HUES48 (cell line): ENCODE results near the gene CD200.

Experiments used
- H3K27ac ChIP-seq: one replicate; pipeline ENCODE4 v1.7.0; 2013; ENCODE audit warnings: low read depth, low read length, inconsistent platforms
- H3K27me3 ChIP-seq: 2 replicates; pipeline ENCODE4 v1.6.1; 2013; ENCODE audit warnings: mild to moderate bottlenecking, low read length; ENCODE audit not compliant: control insufficient read depth, insufficient read depth
- H3K36me3 ChIP-seq: 2 replicates; pipeline ENCODE4 v1.6.1; 2013; ENCODE audit warnings: low read length; ENCODE audit not compliant: control insufficient read depth, insufficient read depth
- H3K4me1 ChIP-seq: 2 replicates; pipeline ENCODE4 v1.6.1; 2013; ENCODE audit warnings: mild to moderate bottlenecking, low read length; ENCODE audit not compliant: control insufficient read depth, insufficient read depth
- H3K4me3 ChIP-seq: 2 replicates; pipeline ENCODE4 v1.5.1; 2013; ENCODE audit warnings: mild to moderate bottlenecking, low read depth, low read length
- H3K9ac ChIP-seq: 2 replicates; pipeline ENCODE4 v1.6.1; 2013; ENCODE audit warnings: mild to moderate bottlenecking, low read depth, low read length, moderate library complexity
- H3K9me3 ChIP-seq: 2 replicates; pipeline ENCODE4 v1.6.1; 2013; ENCODE audit warnings: low read length; ENCODE audit not compliant: control insufficient read depth, insufficient read depth

CD200 gene, protein sequence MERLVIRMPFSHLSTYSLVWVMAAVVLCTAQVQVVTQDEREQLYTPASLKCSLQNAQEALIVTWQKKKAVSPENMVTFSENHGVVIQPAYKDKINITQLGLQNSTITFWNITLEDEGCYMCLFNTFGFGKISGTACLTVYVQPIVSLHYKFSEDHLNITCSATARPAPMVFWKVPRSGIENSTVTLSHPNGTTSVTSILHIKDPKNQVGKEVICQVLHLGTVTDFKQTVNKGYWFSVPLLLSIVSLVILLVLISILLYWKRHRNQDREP

DNA sequence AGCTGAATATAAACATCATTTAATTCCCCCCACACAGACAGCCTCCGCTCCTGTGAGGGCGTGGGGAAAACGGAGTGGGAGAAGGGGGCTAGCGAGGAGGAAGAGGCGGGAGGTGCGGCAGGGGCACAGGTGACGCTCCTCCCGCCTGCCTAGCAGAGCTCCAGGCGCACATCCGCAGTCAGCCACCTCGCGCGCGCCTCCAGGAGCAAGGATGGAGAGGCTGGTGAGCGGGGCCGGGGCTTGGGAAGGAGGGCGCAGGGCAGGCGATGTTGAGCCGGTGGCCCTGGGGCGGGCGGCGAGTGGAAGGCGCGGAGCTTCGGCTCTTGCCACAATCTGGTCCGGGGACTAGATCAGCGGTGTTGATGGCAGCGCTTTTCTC lies at the start of gene CD200:
Gene CD200, plus strand, starts transcription at position 155 of the 379 bp plus-strand sequence. Its CDS starts 57 bp downstream, at position 212.
- Histone ChIP-seq H3K9ac (peak within 1 kb of the TSS; percentile 80), H3K4me1 (peaks cover 19% of the 10 kb centered on the region), H3K27me3 (no peaks in the 10 kb centered on the region), H3K9me3 (no peaks in the 10 kb centered on the region), H3K36me3 (peaks cover 23% of the 10 kb centered on the region), H3K4me3 (peak within 1 kb of the TSS; percentile 70), H3K27ac (peak within 1 kb of the TSS; percentile 99)

DNA sequence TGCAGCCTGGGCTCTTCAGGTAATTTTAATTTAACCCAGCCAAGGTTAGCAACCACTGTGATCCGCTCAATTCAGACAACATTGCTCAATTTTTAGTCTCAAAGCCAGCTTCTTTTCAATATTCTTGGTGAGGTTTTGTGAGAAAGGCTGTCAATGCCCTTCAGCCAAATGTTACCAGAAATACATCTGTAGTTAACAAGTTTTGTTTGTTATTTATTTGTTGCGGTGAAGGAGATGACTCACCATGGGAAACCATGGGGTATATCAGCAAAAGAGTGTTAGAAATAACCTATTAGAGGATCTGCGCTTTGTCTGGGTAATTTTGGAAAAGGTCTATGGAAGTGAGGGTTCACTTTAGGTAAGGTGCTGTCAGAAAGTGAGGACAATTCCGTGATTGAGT lies 43.9 kb upstream of the CD200 start:
- no peak overlapping the region for H3K27ac ChIP-seq
- no peaks in the 10 kb centered on the region for H3K27me3 ChIP-seq
- H3K9me3 ChIP-seq, result no peaks in the 10 kb centered on the region
- no peaks in the 10 kb centered on the region for H3K36me3 ChIP-seq
- H3K4me3 ChIP-seq, result no peak overlapping the region
- H3K9ac ChIP-seq, result no peak overlapping the region
- peaks cover 7% of the 10 kb centered on the region for H3K4me1 ChIP-seq

GRCh38 chr3:112293368-112294321 lies 39.3 kb upstream of the CD200 start, which contains the start of gene SLC9C1:
Gene SLC9C1, minus strand, starts transcription at chr3:112294216. Its CDS starts 7,425 bp downstream, at chr3:112286791.
- H3K27ac ChIP-seq, result peak within 1 kb of the TSS; percentile 64
- no peaks in the 10 kb centered on the region for H3K36me3 ChIP-seq
- H3K9me3 ChIP-seq, result no peaks in the 10 kb centered on the region
- H3K27me3 ChIP-seq, result no peaks in the 10 kb centered on the region
- peaks cover 18% of the 10 kb centered on the region for H3K4me1 ChIP-seq
- peak within 1 kb of the TSS; percentile 21 for H3K4me3 ChIP-seq
- H3K9ac ChIP-seq, result peak within 1 kb of the TSS; percentile 38; the same call in 1 of the 2 replicates

DNA sequence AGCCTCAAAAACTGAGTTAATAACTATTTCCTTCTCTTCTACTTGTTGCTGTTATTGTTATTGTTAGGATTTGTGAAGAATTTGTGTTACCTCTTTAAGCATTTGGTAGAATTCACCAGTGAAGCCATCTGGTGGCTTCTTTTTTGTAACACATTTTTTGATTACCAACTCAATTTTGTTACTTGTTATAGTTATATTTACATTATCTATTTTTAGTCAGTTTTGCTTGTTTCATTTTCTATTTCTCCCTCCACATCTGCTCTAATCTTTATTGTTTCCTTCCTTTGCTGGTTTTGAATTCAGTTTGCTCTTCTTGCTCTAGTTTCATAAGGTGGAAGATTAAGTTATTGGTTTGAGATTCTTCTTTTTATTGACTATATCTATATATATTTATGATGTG lies 35.2 kb upstream of the CD200 start:
- Histone ChIP-seq H3K36me3 (no peaks in the 10 kb centered on the region), H3K4me3 (no peak overlapping the region), H3K27me3 (no peaks in the 10 kb centered on the region), H3K9ac (no peak overlapping the region), H3K9me3 (peaks cover 9% of the 10 kb centered on the region; the same call in 1 of the 2 replicates), H3K27ac (no peak overlapping the region), H3K4me1 (peaks cover 32% of the 10 kb centered on the region)

GRCh38 chr3:112298781-112299180 lies 34.2 kb upstream of the CD200 start:
- H3K27me3 ChIP-seq, result no peaks in the 10 kb centered on the region
- H3K9ac ChIP-seq, result no peak overlapping the region
- H3K4me1 ChIP-seq, result peaks cover 36% of the 10 kb centered on the region
- peaks cover 9% of the 10 kb centered on the region; the same call in 1 of the 2 replicates for H3K9me3 ChIP-seq
- no peak overlapping the region for H3K27ac ChIP-seq
- H3K4me3 ChIP-seq, result no peak overlapping the region
- no peaks in the 10 kb centered on the region for H3K36me3 ChIP-seq

GRCh38 chr3:112302150-112302830 lies 30.7 kb upstream of the CD200 start:
- peak overlapping the region; percentile 24; the same call in 1 of the 2 replicates for H3K9ac ChIP-seq
- no peaks in the 10 kb centered on the region for H3K27me3 ChIP-seq
- H3K27ac ChIP-seq, result peak overlapping the region; percentile 95
- H3K4me1 ChIP-seq, result peaks cover 45% of the 10 kb centered on the region
- peak overlapping the region; percentile 41 for H3K4me3 ChIP-seq
- H3K9me3 ChIP-seq, result peaks cover 9% of the 10 kb centered on the region; the same call in 1 of the 2 replicates
- H3K36me3 ChIP-seq, result no peaks in the 10 kb centered on the region

DNA sequence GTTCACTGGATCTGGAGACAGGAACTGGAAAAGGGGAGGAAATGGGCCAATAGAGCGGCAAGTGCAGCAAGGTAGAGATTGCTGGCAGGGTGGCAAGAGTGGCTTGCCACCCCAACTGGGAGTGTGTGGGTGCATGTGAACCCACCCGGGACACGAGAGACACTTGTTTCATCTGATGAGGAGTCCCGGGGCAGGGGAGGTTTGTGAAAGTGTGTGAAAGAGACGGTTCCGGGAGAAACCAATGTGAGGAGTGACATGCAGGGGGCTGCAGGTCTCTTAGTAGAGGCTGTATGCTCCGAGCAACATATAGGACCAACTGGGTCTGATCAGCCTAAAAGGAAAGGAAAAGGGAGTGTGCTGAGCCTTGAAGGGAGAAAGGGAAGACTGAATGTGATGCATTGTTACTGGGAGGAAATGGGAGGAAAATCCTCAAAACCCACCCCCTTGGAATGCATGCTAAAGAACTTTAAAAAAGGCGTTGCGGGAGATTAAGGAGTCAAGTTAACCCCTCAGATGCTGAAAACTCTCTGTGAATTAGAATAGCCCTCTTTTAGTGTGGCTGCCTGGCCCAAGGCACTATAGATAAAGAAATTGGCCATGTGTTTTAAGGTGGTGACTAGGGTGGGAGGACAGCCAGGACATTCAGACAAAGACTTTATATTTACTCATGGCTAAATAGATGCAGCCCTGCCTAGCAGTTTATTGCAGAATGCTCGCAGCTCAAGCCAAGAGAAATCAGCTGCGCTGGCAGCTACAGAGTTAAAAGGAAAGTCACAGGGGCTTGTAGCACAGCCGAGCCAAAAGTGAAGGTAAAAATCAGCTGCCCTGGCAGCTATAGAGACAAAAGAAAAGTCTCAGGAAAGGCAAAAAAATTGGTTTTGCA lies 29.8 kb upstream of the CD200 start:
- Histone ChIP-seq H3K27ac (peak overlapping the region; percentile 95), H3K9ac (peak overlapping the region; percentile 66), H3K36me3 (no peaks in the 10 kb centered on the region), H3K4me1 (peaks cover 47% of the 10 kb centered on the region), H3K9me3 (peaks cover 9% of the 10 kb centered on the region; the same call in 1 of the 2 replicates), H3K27me3 (no peaks in the 10 kb centered on the region), H3K4me3 (peak overlapping the region; percentile 60)

- H3K4me1 ChIP-seq, result peaks cover 49% of the 10 kb centered on the region
- H3K4me3 ChIP-seq, result peak overlapping the region; percentile 60
- peak overlapping the region; percentile 95 for H3K27ac ChIP-seq
- no peaks in the 10 kb centered on the region for H3K27me3 ChIP-seq
- H3K36me3 ChIP-seq, result no peaks in the 10 kb centered on the region
- peaks cover 9% of the 10 kb centered on the region; the same call in 1 of the 2 replicates for H3K9me3 ChIP-seq
- H3K9ac ChIP-seq, result peak overlapping the region; percentile 66
Measured at GRCh38 chr3:112303764-112304325, 29.1 kb upstream of the CD200 start.

DNA sequence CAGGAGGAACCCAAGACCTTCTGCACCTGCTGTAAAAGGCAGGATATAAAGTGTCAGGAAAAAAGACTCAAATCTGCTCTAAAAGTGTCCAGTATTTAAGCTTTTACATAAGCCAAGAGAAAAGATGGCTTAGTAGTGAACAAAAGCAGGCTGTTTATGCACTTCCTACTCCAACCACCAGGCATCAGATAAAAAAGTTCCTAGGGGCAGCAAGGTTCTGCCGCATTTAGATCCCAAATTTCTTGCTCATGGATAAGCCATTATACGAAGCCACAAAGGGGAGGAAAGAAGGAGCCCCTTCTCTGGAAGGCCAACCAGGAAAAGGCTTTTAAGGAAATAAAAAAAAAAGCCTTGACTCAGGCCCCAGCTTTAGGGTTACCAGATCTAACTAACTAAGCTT lies 28.3 kb upstream of the CD200 start:
- Histone ChIP-seq H3K27me3 (no peaks in the 10 kb centered on the region), H3K9me3 (peaks cover 9% of the 10 kb centered on the region; the same call in 1 of the 2 replicates), H3K36me3 (no peaks in the 10 kb centered on the region), H3K9ac (no peak overlapping the region), H3K4me1 (peaks cover 49% of the 10 kb centered on the region), H3K4me3 (no peak overlapping the region), H3K27ac (peak overlapping the region; percentile 95)
